GM18951 (cell line): Measurements from ENCODE around the gene F2RL3.
"Not testable (repeated sequence)": the region's sequence is repeated elsewhere in the genome, so short reads cannot be mapped to it uniquely, and the experiment has no call there.

Source experiments
- POLR2A ChIP-seq: IDR thresholded peaks from 4 replicates; pipeline ENCODE4 v1.6.1; 2011; ENCODE audit warnings: mild to moderate bottlenecking; ENCODE audit not compliant: insufficient read length, insufficient read depth; ENCODE audit errors: extremely low read depth
- in situ Hi-C: fragments of 300-500 bp; cut with MboI; formaldehyde crosslinking; loops from one replicate; pipeline ENCODE4 v1.12.0; 2022; ENCODE audit warnings: low sequenced_read_pairs, mixed read lengths, inconsistent platforms; ENCODE audit not compliant: unreplicated experiment

The F2RL3 gene

DNA sequence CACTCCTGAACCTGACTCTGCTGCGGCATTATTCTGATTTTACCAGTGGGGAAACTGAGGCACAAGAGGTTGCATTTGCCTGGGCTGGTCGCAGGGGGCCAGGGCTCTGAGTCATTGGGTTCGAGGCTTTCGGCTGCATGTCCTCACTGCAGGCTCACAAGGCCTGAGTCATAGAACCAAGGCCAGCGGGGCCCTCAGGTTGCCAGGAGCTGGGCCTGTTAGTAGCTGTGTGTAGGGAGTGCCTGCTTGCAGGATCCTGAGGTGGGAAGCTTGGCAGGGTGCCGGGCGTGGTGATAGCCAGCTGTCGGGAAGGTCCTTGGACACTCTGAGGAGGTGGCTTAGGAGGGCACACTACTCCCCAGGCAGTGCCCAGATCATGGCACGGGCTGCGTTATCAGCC lies 21.6 kb upstream of the F2RL3 start:
- in situ Hi-C loops = no loop called here
- TF ChIP-seq POLR2A = no peak

DNA sequence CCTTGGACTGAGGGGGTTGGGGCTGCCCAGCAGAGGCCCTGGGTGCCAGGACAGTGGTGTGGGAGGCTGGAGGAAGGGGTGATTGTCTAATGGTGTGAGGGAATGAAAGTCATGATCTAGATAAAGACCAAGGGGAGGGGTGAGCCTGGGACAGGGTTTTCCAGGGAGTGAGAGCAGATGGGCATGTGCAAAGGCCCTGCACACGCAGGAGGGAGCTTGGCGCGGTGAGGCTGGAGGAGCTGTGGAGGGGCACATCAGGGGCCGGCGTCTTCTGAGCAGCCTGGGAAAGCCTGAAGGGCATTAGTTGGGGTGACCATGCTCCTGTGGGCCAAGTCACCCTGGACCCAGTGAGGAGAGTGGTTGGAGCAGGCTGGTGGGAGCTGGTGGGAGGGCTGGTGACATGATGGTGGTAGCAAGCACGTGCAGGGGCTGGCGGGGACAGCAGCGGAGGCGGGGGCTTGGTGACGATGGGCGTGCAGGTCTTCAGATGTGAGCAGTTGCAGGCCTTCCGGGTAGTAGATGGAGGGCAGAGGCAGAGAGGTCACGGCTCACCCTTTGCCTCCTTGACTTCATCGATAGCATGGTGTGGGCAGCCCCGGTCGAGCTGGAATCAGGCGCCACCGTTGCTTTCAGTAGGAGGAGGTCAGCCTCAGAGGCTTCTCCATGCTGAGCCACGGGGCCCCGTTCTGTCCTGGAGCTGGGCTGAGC lies 20.2 kb upstream of the F2RL3 start:
- TF ChIP-seq POLR2A = no peak
- in situ Hi-C loops = no loop called here

DNA sequence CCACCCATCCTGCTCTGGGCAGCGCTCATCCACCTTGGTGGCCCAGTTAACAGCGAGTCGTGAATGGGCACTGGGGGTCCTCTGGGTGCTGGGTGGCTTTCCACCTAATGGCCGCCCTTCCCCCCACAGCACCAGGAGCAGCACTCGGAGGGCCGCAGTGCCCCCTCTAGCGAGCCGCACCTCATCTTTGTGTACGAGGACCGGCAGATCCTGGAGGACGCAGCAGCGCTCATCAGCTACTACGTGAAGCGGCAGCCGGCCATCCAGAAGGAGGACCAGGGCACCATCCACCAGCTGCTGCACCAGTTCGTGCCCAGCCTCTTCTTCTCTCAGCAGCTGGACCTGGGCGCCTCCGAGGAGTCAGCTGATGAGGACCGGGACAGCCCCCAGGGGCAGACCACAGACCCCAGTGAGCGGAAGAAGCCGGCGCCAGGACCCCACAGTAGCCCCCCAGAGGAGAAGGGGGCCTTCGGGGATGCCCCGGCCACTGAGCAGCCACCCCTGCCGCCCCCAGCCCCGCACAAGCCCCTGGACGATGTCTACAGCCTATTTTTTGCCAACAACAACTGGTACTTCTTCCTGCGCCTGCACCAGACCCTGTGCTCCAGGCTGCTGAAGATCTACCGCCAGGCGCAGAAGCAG lies 19.3 kb upstream of the F2RL3 start:
- in situ Hi-C loops = no loop called here
- TF ChIP-seq POLR2A = no peak

DNA sequence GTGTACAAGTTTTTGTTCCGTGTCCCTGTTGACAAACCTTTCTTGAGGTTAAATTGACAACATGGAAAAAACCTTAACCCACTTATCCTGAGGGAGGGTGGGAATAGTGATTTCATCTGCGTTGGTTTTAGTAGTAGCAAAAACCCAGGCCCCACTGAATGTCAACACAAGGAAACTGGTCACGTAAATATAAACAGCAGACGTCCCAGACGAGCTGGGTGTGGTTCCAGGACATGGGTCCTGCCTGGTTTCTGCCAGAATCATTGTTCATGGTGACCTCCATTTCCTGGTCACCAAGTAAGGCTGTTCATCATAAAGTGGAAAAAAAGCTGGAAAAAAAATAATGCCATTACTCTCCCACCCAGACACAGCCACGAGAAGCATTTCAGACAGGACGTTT lies 16.9 kb upstream of the F2RL3 start:
- TF ChIP-seq POLR2A = no peak
- in situ Hi-C loops = no loop called here

DNA sequence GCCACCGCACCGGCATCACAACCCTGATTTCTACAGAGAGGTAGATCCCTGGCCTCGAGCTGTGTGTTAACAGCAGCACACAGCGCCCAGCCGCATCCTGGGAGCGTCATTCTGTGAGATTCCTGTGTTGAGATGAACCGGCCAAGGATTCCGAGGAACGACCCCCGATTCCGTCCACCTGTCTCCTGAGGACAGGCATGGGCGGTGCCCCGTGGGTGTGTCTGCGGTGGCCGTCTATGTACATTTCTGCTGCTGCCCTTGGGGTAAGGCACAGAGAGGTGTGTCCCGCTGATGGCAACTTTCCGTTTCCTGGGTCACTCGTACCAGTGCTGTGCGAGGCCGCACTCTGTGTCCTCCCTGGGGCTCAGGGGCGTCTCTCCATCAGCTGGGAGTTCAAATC lies 16.1 kb upstream of the F2RL3 start:
- in situ Hi-C loops = no loop called here
- no peak for TF ChIP-seq POLR2A

DNA sequence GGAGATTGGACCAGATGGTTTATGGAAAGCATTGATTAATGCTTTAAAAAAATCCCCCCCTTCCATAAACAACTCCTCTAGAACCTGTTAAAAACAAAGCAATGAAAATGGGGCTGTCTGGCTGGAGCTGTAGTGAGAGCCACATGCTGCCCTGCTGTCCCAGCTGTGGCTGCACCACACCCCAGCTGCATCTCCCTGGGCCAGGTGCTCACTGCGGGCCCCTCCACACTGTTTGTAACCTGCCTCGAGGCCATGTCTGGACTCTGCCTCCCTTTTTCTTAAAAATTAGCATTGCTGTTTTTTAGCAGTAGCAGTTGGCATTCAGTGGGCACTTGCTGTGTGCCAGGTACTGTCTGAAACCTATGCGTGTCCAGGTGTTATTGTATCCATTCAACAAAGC lies 15.2 kb upstream of the F2RL3 start:
- in situ Hi-C loops = no loop called here
- TF ChIP-seq POLR2A = no peak

DNA sequence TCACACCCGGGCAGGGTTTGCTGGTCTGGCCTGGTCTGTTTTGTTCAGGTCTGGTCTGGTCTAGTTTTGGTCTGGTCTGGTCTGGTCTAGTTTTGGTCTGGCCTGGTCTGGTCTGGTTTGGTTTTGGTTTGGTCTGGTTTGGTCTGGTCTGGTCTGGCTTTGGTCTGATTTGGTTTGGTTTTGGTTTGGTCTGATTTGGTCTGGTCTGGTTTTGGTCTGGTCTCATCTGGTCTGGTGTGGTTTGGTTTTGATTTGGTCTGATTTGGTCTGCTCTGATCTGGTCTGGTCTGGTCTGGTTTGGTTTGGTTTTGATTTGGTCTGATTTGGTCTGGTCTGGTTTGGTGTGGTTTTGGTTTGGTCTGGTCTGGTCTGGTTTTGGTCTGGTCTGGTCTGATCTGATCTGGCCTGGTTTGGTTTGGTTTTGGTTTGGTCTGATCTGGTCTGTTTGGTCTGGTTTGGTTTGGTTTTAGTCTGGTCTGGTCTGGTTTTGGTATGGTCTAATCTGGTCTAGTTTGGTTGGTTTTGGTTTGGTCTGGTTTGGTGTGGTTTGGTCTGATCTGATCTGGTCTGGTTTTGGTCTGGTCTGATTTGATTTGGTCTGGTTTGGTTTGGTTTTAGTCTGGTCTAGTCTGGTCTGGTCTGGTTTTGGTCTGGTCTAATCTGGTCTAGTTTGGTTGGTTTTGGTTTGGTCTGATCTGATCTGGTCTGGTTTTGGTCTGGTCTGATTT lies 14.4 kb upstream of the F2RL3 start:
- no peak for TF ChIP-seq POLR2A
- in situ Hi-C loops = no loop called here

DNA sequence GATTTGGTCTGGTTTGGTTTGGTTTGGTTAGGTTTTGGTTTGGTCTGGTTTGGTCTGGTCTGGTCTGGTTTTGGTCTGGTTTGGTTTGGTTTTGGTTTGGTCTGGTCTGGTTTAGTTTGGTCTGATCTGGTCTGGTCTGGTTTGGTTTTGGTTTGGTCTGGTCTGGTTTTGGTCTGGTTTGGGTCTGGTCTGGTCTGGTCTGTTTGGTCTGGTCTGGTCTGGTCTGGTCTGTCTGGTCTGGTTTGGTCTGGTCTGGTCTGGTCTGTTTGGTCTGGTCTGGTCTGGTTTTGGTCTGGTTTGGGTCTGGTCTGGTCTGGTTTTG lies 13.9 kb upstream of the F2RL3 start:
- in situ Hi-C loops = not testable (repeated sequence)

DNA sequence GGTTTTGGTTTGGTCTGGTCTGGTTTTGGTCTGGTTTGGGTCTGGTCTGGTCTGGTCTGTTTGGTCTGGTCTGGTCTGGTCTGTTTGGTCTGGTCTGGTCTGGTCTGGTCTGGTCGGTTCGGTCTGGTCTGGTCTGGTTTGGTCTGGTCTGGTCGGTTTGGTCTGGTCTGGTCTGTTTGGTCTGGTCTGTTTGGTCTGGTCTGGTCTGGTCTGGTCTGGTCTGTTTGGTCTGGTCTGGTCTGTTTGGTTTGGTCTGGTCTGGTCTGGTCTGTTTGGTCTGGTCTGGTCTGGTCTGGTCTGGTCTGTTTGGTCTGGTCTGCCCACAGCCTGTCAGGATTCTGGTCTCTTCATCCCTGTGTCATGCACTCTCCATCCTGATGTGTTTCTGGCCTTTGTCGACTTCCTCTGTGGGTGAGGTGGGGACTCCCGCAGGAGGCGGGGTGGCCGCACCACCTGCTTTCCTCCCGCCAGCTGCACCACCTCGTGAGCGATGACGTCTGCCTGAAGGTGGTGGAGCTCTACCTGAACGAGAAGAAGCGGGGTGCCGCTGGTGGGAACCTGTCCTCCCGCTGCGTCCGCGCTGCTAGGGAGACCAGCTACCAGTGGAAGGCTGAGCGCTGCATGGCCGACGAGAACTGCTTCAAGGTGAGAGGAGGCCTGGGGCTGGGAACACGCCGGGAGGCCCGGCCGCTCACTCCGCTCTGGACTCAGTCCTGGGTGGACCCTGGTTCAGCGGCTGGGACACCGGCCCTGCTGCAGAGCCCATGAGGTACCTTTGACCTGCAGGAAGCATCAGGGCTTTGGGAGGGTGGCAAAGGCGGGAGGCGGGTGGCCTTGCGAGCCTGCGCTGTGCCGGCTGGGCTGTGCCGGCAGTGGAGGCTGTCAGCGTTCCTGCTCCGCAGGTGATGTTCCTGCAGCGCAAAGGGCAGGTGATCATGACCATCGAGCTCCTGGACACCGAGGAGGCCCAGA lies 12.9 kb upstream of the F2RL3 start:
- TF ChIP-seq POLR2A = no peak

DNA sequence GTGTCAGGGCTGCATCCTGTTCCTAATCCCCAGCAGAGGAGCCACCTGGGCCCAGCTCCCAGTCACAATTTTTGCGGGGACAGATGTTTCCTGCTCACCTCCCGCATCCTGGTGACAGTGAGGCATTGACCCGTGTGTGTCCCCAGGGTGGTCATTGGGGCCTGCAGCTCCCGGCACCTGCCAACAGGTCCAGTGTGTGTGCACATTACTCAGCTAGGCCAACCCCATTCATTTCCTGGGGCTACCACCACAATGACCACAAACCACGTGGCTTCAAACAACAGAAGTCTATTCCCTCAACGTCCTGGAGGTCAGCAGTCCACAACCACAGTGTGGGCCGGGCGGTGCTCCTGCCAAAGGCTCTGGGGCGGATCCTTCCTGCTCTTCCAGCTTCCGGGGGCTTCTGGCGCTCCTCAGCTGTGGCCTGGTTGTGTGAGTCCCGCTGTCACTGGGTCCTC lies 11.9 kb upstream of the F2RL3 start:
- TF ChIP-seq POLR2A = no peak
- in situ Hi-C loops = no loop called here

More for the DNA sequence above, 12.9 kb upstream of the F2RL3 start:
- in situ Hi-C loops = no loop called here

DNA sequence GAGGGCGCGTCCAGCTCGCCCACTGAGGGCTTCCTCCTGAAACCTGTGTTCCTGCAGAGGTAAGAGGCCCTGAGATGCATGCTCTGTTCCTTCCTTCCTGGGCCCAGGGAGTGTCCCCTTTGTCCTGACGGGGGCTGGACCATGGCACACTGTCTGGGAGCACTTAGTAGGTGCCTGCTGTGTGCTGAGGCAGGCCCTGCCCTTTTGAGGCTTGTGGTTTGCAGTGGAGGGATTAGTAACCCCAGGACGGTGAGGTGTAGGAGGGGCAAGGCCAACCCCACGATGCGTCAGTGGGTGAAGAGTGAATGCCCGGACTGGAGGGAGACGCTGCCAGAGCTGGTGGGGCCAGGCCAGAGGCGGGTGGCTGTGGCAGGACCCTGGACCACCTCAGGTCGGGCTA lies 11.2 kb upstream of the F2RL3 start:
- in situ Hi-C loops = no loop called here
- TF ChIP-seq POLR2A = no peak

DNA sequence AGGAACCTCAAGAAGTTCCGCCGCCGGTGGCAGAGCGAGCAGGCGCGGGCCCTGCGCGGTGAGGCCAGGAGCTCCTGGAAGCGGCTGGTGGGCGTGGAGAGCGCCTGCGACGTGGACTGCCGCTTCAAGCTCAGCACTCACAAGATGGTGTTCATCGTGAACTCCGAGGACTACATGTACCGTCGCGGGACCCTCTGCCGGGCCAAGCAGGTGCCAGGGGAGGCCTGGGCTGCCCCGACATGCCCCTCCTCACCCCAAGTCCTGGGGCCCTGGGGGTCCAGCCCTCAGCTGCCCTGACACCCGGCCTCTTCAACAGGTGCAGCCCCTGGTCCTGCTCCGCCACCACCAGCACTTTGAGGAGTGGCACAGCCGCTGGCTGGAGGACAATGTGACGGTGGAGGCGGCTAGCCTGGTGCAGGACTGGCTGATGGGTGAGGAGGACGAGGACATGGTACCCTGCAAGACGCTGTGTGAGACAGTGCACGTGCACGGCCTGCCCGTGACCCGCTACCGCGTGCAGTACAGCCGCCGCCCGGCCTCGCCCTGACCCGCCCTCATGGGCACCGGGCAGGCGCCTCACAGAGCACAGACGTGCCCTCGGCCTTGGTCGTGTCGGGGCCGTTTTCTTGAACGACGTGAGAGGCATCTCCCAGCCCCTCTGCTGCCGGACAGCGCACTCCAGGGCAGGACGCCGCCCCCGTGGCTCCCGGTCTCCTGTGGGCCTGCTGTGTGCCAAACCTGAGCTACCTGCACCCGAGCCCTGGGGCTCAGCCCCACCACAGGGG lies 10.4 kb upstream of the F2RL3 start:
- in situ Hi-C loops = no loop called here
- TF ChIP-seq POLR2A = no peak

DNA sequence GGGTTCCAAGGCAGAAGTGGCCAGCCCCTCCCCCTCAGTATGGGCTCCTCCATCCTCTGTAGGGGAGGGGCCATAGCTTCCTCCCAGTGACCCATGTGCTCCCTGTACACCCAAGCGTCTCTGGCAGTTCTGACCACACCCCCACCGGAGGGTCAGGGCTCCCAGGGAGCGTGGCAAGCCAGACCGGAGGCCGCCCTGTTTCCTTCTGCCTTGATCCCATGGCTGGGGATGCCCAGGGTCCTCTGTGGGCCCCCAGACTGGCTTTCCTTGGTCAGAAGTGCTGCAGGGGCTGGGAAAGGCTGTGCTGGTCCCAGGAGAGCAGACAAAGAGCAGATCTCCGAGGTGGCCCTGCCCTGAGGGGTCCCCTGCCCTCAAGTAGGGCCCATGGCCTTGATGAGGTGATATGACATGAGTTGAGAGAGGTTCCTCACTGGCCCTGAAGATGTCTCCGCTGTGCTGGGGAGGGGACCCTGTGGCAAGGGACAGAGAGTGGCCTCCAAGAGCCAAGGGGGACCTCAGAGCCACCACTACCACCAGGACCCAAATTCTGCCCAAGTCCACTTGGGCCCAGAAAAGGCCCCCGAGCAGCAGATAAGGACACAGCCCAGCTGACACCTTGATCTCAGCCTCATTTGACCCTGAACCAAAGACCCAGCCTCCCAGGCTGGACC lies 7.8 kb upstream of the F2RL3 start:
- TF ChIP-seq POLR2A = no peak
- in situ Hi-C loops = no loop called here
